GM10266 (cell line): ENCODE measurements around the gene RPS8.
A peak's percentile ranks its signal among the peaks of the same experiment; 100 is the strongest.
"Not testable (repeated sequence)": the region's sequence is repeated elsewhere in the genome, so short reads cannot be mapped to it uniquely, and the experiment has no call there.

Experiments
- DNase-seq: peaks from one replicate; pipeline ENCODE4 v3.0.0; 2012; ENCODE audit errors: extremely low spot score
- CTCF ChIP-seq: IDR thresholded peaks from 2 replicates; pipeline ENCODE4 v1.5.1; 2012; ENCODE audit warnings: mild to moderate bottlenecking, low read depth; ENCODE audit not compliant: control insufficient read depth, insufficient read depth; ENCODE audit errors: missing control alignments

Gene RPS8

GRCh38 chr1:44806704-44807363, 31.5 kb downstream of the RPS8 start, which contains the start of gene DYNLT4:
TSS of gene DYNLT4 (minus strand) at chr1:44807351. CDS start at chr1:44806668, 683 bp downstream.
- TF ChIP-seq CTCF = no peak
- DNase-seq = no peak

GRCh38 chr1:44807364-44808062, 32.2 kb downstream of the RPS8 start:
- TF ChIP-seq CTCF = no peak
- peak; percentile 88 for DNase-seq

GRCh38 chr1:44808063-44808937, 33.0 kb downstream of the RPS8 start, which contains the start of gene BTBD19:
TSS of gene BTBD19 (plus strand) at chr1:44808523. CDS start at chr1:44808821, 298 bp downstream.
- TF ChIP-seq CTCF = no peak
- peak; percentile 77 for DNase-seq

- peak; percentile 88 for DNase-seq
- no peak for TF ChIP-seq CTCF
Observed at GRCh38 chr1:44808938-44809917, 33.9 kb downstream of the RPS8 start.

GRCh38 chr1:44810101-44810761, 34.9 kb downstream of the RPS8 start:
- TF ChIP-seq CTCF = no peak
- DNase-seq = no peak

- not testable (repeated sequence) for DNase-seq
Observed at GRCh38 chr1:44810762-44811105, 35.4 kb downstream of the RPS8 start.
